ENCODE data around the gene VAV2. TPM values are rescaled to one million over a fixed set of nuclear protein-coding genes. Genes with fewer than 3 reads are reported as not detected.

Gene VAV2
- total and polyA plus RNA-seq, 2 of the 4 experiments (the other 2 are of a cell fraction), result 10.8 to 13.4 TPM

DNA sequence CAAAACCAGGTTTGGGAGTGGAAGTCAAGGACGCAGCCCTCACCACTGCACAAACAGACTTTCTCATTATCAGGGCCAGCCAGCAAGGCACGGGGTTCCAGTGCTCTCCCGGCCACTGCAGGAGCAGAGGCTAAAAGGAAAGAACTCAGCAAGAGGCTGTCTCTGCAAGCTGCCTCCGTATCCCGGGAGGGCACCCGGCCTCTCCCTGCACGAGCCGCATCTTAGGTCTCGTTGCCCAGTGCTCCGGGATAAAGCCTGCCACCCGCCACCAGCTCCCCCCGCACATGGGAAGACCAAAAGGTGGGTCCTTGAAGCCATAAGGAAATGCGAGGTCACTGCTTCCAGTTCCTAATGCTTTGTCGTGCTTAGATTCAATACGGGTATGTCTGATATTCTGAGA lies 136.8 kb downstream of the VAV2 start:
- Histone ChIP-seq H3K14ac (replicated peaks; ENCODE audit: low read depth, low read length) (peak overlapping the region; percentile 44; the same call in 1 of the 2 replicates), H2BK15ac (ENCODE audit: low read depth, low read length) (no peak overlapping the region), H2BK120ac (ENCODE audit: low read depth, low read length) (peak overlapping the region; percentile 55), H3K36me3 (ENCODE audit: control insufficient read depth, insufficient read depth, low read length) (peaks cover 1% of the 10 kb centered on the region; the same call in 1 of the 2 replicates), H3K4ac (ENCODE audit: low read depth, low read length) (peak overlapping the region; percentile 6), H4K8ac (ENCODE audit: low read depth in 2 of 2, low read length in 2 of 2) (peak overlapping the region in 1 of 2 experiments; percentile 16; a peak in 3 of 4 replicates), H2AFZ (replicated peaks; ENCODE audit: low read length, poor library complexity) (no peak overlapping the region), H3K9ac (ENCODE audit: low read depth, low read length) (no peak overlapping the region), H4K5ac (ENCODE audit: low read depth, low read length) (peak overlapping the region; percentile 22; the same call in 1 of the 2 replicates), H2BK5ac (ENCODE audit: low read depth, low read length, poor library complexity, severe bottlenecking) (peak overlapping the region; percentile 14), H3K9me1 (ENCODE audit: insufficient read depth, low read length) (peaks cover 26% of the 10 kb centered on the region), H3K56ac (ENCODE audit: extremely low read depth, insufficient read depth, low read length) (no peak overlapping the region), H4K20me1 (ENCODE audit: insufficient read depth, low read length) (peaks cover 13% of the 10 kb centered on the region; the same call in 1 of the 2 replicates), H2BK20ac (ENCODE audit: low read depth, low read length) (peak overlapping the region; percentile 27; the same call in 1 of the 2 replicates), H4K91ac (ENCODE audit: insufficient read depth, low read depth, low read length) (peak overlapping the region; percentile 60; the same call in 1 of the 2 replicates), H3K23ac (ENCODE audit: low read depth, low read length) (no peak overlapping the region; the same call in 1 of the 2 replicates), H3K27me3 (ENCODE audit: control insufficient read depth, insufficient read depth, low read length) (no peaks in the 10 kb centered on the region), H3K4me2 (ENCODE audit: low read depth, low read length) (peak overlapping the region; percentile 3; the same call in 1 of the 2 replicates), H3K18ac (ENCODE audit: low read depth, low read length) (peak overlapping the region; percentile 5; the same call in 1 of the 2 replicates), H3K27ac (ENCODE audit: insufficient read depth, low read length) (peak overlapping the region; percentile 48), H3K4me3 (ENCODE audit: insufficient read depth, low read depth, low read length) (no peak overlapping the region), H3K9me3 (ENCODE audit: control insufficient read depth, insufficient read depth, low read length) (no peaks in the 10 kb centered on the region), H3K79me1 (ENCODE audit: low read depth in 1 of 2, low read length in 2 of 2) (peaks cover 16 to 57% of the 10 kb centered on the region in 2 experiments), H2AK5ac (ENCODE audit: low read depth, low read length) (peak overlapping the region; percentile 23; the same call in 1 of the 2 replicates), H2AK9ac (replicated peaks; ENCODE audit: low read depth, low read length, poor library complexity) (peak overlapping the region; percentile 12), H3K4me1 (ENCODE audit: control insufficient read depth, insufficient read depth, low read length) (peaks cover 12% of the 10 kb centered on the region)
- TF ChIP-seq MAZ (IDR thresholded peaks at IDR 0.05; ENCODE audit: borderline replicate concordance, low read depth, low read length) (no peak), MAFK (IDR thresholded peaks at IDR 0.05; ENCODE audit: low read depth, low read length) (no peak), SMC3 (IDR thresholded peaks at IDR 0.05; ENCODE audit: low read depth, low read length) (no peak), RAD21 (IDR thresholded peaks at IDR 0.05; ENCODE audit: low read length) (no peak), MXI1 (IDR thresholded peaks at IDR 0.05; ENCODE audit: borderline replicate concordance, low read depth, low read length) (no peak)
- TF ChIP-seq, protein P1, sequence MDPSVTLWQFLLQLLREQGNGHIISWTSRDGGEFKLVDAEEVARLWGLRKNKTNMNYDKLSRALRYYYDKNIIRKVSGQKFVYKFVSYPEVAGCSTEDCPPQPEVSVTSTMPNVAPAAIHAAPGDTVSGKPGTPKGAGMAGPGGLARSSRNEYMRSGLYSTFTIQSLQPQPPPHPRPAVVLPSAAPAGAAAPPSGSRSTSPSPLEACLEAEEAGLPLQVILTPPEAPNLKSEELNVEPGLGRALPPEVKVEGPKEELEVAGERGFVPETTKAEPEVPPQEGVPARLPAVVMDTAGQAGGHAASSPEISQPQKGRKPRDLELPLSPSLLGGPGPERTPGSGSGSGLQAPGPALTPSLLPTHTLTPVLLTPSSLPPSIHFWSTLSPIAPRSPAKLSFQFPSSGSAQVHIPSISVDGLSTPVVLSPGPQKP (IDR thresholded peaks at IDR 0.05; ENCODE audit: borderline replicate concordance, low read depth, low read length), result no peak
- dilution Hi-C loops (cut with HindIII; ENCODE audit: low sequenced_read_pairs, unreplicated experiment), result no loop called here
- ChIA-PET CTCF (no interaction called here), POLR2A (ENCODE audit: unreplicated experiment) (no interaction called here)
- BruUV-seq (replicated peaks), result no TSS peak
- DNase-seq (no peak), ATAC-seq (ENCODE audit: low read depth) (no peak)
- WGBS, 2 experiments (ENCODE audit: extremely low coverage in 2 of 2, insufficient read length in 1 of 2), result 82% methylated on average over 8 of the region's 15 CpGs; no CpG with 5 or more reads in 1 of the 2 experiments
- in situ Hi-C loops (cut with MboI; ENCODE audit: low sequenced_read_pairs), result no loop called here
- intact Hi-C loops (cut with micrococcal nuclease), result no loop called here
